Superior temporal gyrus (tissue), 1 donor: Measurements from ENCODE around the gene SLX4IP.
A peak's percentile ranks its signal among the peaks of the same experiment; 100 is the strongest.

Experiments
- DNase-seq: peaks from one replicate; pipeline ENCODE4 v3.0.0-alpha.2; 2016; ENCODE audit errors: extremely low spot score

The SLX4IP gene

GRCh38 chr20:10663756-10664155 is 228.7 kb downstream of the SLX4IP start:
- DNase-seq, result no peak

- DNase-seq, result no peak
Observed at GRCh38 chr20:10665027-10665561, 230.0 kb downstream of the SLX4IP start.

- no peak for DNase-seq
Observed at GRCh38 chr20:10665791-10666190, 230.7 kb downstream of the SLX4IP start.

- no peak for DNase-seq
Observed at GRCh38 chr20:10666221-10667076, 231.3 kb downstream of the SLX4IP start.

GRCh38 chr20:10667077-10667401 is 231.9 kb downstream of the SLX4IP start:
- DNase-seq, result no peak

DNA sequence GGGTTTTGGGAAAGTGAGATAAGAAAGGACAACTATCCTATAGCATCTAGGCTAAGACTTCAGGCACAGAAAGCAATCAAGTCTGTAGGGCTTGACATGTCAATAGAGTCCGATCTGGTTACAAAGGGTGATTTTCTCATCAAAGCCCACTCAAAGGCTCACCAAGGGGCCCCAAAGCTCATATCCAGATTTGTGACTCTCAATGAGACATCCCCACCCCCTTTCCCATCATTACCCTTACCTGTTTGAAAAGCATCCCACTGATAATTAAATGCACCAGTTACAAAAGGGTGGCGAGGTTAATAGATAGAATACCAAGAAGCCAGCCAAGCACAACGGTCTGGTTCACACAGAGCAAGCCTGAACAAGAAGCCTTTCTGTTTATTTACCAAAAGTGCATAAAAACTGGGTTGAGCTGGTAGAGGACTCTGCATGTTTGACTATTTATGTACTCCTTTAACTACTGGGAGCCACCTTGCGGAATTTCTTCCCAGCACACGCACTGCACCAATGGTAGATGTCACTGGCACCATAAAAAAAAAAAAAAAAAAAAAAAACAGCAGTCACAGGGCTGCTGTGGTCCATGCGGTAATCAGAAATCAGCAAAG is 232.6 kb downstream of the SLX4IP start:
- no peak for DNase-seq

DNA sequence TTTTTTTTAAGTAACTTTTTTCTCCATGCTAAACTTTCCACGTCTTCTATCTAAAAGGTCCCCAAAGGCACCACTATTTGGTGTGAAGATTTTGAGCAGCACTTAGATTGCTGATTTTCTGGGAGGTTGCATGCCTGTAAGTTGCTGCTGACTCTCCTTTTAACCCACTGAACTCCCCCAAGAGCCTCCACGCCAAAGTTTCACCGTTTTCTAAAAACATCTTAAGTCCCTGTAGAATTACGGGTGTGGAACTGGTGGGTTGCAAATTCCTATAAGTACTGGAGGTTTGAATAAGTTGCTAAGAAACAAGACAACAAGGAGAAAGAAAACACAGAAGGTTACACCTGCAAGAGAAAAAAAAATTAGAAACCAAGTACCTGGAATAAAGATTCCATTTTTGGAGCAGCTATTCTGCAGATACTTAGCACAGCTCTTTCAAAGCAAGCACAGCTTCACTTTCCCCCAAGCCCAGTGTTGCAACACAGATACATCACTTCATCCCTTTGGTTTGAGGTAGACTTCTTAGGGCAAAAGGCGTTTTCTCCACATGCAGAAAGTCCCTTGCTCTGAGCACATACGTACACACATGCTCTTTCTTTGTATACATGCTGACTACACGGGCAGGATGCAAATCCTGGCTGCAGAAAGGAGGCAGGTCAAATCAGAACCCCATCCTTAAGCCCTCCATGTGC is 233.7 kb downstream of the SLX4IP start:
- no peak for DNase-seq

DNA sequence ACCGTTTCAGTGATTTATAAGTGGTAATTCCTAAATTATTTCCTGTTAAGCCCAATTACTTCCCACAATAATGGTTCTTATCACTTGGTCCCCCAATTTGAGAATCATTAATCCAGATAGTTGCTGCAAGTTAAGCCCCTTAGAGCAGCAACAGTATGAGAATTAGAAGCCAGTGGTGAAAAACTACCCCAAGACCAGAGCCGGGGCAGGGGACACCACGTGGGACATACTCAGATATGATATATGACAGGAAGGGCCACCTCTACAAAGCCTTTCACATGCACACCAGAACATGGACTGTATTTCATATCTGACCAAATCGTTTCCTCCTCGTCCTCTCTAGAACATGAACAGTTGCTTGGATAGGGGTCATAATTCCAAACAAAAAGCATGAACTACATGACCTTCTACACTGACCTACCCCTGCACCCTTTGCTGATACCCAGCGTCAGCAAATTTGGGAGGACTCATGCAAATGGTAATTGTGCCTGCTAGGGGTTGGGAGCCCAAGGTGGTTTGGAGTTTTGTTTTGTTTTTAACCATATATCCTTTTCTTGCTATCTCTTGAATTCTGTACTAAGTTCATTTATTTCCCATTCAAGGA is 234.8 kb downstream of the SLX4IP start:
- no peak for DNase-seq

DNA sequence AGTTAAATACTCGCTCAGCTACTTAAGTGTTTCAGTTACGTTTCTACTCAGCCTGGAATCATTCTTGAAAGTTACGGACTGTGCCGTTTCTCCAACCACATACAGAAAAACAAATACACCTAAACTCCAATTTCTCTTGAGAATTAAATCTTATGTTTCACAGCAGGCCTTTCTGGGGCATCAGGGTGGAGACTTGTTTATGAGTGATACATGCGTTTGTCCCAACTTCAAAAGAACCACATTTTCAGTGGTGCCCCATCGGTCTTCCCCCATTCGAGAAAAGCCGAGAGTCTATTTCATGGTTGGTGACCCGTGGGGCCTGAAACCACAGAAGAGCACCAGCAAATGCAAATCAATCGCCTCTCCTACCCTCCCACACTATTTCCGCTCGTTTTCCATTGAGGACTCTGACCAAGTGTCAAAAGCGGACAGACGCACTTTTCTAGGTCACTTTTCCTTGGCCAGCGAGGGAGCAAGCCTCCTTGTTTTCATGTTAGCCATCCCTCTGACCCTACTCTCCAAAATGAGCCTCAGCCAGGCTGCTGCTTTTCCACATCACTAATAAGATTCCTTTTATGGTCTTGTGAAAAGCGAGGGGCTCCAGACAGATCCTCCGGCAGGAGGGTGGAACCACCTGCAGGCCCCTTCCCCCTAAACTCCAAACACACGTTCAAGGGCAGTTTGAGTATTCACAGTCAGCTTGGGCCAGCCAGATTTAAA is 235.6 kb downstream of the SLX4IP start:
- DNase-seq, result no peak

DNA sequence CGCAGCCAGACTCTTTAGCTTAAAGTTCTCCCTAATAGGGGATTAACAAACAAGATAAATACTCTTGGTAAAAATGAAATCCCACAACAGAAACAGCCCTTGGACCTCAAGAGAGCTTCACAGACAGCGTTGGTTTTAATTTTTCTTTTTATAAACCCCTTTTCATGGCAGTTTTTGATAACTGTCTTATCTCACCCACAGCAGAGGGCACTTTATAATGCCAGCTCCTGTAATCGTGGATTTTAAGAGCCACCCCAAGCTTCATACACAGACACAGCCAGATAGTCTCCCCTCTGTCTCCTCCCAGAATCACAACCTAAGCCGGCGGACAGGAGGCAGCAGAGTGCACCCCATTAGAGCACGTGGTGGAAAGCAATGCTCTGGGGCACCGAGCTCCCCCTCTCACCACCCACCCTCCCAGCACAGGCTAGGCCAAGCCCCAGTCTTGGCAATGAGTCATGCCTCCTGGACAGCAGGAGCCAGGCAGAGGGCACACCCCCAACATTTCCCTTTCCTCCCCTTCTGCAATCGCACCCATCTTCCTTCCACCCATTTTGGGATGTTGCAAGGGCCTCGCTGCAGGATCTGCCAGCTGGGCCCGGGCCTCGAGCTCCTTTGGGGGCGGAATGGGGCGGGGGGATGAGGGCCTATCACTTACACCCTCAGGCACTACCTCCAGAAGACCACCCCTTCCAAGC is 236.3 kb downstream of the SLX4IP start:
- peak; percentile 64 for DNase-seq

DNA sequence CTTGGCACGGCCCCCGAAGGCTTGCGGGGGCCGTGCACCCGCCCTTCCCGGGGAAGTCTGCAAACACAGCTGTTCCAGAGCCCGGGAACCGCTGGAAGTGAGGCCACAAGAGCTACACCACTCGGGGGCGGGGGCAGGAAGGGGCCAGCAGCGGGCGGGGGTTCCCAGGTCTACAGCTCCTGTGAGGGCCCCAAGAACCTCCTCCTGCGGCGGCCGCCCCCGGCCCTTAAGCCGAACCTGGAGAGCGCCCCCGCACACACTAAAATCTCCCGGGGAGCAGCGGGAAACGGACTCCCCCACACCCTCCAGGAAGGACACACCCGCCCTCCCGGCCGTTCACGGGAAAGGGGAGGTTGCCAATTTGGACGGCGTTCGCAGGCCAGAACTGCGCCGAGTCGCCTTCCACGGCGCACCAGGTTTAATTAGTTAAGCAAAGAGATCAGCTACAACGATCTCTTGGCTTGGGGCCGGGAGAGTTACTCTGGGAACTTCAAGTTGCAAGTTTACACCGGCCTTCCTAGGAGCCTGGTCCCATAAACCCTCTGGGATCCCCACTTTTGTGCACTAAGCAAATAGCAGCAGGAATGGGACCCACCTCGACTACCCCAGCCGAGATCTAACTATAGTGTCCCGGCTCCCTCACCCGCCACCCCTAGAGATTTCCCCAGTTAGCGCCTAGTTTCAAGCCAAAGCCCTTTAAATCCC is 237.0 kb downstream of the SLX4IP start:
- DNase-seq, result no peak

- DNase-seq, result no peak
Observed at GRCh38 chr20:10672624-10673127, 237.6 kb downstream of the SLX4IP start.

GRCh38 chr20:10673176-10673841 is 238.2 kb downstream of the SLX4IP start:
- DNase-seq, result no peak

DNA sequence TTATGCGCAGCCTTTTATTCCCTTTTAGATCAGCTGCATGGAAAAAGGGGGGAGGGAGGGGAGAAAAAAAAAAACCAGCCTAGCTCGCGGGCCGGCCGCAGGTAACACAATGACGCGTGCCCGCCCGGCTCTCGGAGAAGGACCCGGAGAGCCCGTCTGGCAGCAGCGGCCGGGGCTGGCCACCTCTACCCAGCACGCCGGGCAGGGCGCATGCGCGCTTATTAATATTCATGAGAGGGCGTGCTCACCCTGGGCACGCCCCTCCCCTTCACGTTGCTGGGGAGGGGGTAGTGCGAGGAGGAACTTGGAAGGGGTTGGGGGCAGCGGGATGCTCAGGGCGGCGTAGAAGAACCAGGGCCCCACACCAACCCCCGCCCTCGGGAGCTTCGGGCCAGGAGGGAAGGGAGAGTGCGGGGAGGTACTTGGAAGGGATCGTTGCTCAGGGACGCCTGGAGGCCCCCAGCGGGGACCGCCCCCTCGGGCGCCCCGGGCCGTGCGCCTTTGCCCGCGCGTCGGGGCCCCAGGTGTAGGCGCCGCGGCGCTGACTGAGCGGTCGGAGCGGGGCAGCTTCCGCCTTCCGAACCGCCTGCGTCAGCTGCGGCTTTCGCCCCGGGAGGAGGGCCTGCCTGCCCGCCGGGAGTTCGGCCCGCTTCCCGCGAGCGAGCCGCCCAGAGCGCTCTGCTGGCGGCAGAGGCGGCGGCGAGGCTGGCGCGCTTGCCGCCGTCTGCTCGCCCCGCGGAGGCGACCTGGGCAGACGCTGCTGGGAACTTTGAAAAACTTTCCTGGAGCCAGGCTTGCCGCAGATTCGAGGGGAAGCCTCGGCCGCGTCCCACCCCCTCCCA is 239.0 kb downstream of the SLX4IP start, which contains the start of gene JAG1:
Gene JAG1 (minus strand): TSS at position 158 of the 842 bp plus-strand sequence. CDS start 469 bp downstream, outside the sequence.
- peak; percentile 96 for DNase-seq

DNA sequence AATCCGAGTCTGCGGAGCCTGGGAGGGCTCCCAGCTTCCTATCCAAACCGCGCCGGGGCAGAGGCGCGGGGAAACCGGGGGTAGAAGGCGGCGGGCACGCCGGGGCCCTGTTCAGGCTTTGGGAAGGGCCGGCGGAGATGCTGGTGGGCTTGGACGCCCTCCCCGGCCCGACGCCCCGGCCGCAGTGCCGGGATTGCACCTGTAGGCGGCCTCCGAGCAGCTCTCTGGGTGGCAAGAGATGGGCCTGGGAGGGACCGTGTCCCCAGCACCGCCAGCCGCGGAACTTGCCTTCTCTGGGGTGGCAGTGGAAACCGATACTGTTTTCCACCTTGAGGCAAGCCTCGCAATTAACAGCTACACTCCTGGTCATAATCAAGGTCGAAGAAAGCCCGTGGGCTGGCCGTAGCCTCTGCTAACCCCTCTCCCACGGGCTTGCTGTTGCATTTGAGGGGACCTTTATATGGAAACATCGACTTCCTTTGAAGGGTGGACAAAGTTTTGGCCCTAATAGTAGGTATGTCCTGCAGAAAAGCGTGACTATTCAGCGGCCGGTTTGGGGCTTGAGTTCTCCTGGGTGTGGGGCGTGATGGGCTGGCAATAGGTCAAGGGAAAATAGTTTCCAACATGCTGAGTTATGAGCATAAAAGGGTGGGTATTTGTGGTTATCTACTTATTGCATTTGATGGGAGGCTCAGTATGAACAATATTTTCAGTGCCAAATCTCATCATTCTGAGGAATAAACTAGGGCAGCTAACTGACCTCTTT is 239.8 kb downstream of the SLX4IP start:
- DNase-seq, result peak; percentile 45

- DNase-seq, result no peak
Observed at GRCh38 chr20:10675450-10675848, 240.3 kb downstream of the SLX4IP start.

DNA sequence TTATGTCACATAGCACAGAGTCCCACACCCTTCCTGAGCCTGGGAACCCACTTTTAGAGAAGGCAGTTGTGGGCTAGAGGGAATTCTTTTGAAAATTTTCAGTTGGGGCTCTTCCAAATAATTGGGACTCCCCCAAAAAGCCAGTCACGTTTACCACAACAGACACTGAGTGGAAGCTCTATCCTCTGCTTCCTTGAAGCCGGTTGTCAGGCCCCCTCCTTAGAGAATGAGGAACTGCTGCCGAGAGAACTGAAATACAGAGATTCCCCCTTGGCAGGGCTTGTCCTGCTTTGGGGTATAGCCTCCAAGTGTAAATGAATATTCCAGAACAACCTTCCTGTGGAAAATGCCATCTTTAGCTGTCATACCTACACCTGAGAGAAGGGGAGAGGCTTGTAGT is 241.4 kb downstream of the SLX4IP start:
- no peak for DNase-seq
